ENCODE data around the gene PMIS2.

Gene PMIS2

GRCh38 chr19:35563207-35563829, 22.7 kb upstream of the PMIS2 start, which contains the start of gene ATP4A:
TSS of gene ATP4A (minus strand) at chr19:35563658. CDS start at chr19:35563629, 29 bp downstream.
- no CpG with 5 or more reads among the region's 15 CpGs for WGBS (ENCODE audit: extremely low coverage, insufficient coverage, insufficient read length)

GRCh38 chr19:35565016-35565856, 20.7 kb upstream of the PMIS2 start:
- H3K27ac ChIP-seq (ENCODE audit: low read depth, low read length): no peak overlapping the region
- no peak overlapping the region for H4K8ac ChIP-seq (ENCODE audit: low read depth, low read length)

More at GRCh38 chr19:35563207-35563829, 22.7 kb upstream of the PMIS2 start, which contains the start of gene ATP4A:
- H3K23ac ChIP-seq (ENCODE audit: low read length): no peak within 1 kb of the TSS
- no peak within 1 kb of the TSS for H4K12ac ChIP-seq (ENCODE audit: low read depth, low read length)
- H3K79me1 ChIP-seq (ENCODE audit: low read length): no peaks in the 10 kb centered on the region
- no peak within 1 kb of the TSS for H4K8ac ChIP-seq (ENCODE audit: low read depth, low read length)
- DNase-seq: no peak
- no peak within 1 kb of the TSS for H3K4ac ChIP-seq (ENCODE audit: low read depth, low read length)
- peaks cover 5% of the 10 kb centered on the region for H3K9me3 ChIP-seq (ENCODE audit: insufficient read depth, low read depth, low read length)
- no peak within 1 kb of the TSS for H4K91ac ChIP-seq (ENCODE audit: low read depth, low read length)
- H3K9ac ChIP-seq (ENCODE audit: low read length): no peak within 1 kb of the TSS
- H3K36me3 ChIP-seq (ENCODE audit: control insufficient read depth in 1 of 2, insufficient read depth in 2 of 2, low read length in 2 of 2): no peaks in the 10 kb centered on the region
- no peak within 1 kb of the TSS for H3K27ac ChIP-seq (ENCODE audit: low read depth, low read length)
- H3K4me1 ChIP-seq (ENCODE audit: control insufficient read depth in 1 of 2, insufficient read depth in 2 of 2, low read length in 2 of 2): no peaks in the 10 kb centered on the region
- H2BK5ac ChIP-seq (ENCODE audit: low read depth, low read length, poor library complexity): no peak within 1 kb of the TSS
- no peak within 1 kb of the TSS for H2AFZ ChIP-seq (ENCODE audit: insufficient read depth, low read length, poor library complexity)
- no peak within 1 kb of the TSS for H2AK5ac ChIP-seq (ENCODE audit: low read length)
- H3K27me3 ChIP-seq (ENCODE audit: insufficient read depth, low read length): peaks cover 8% of the 10 kb centered on the region
- H2BK120ac ChIP-seq (ENCODE audit: insufficient read depth, low read length, poor library complexity): no peak within 1 kb of the TSS
- no peak within 1 kb of the TSS for H3K4me2 ChIP-seq (ENCODE audit: low read length)
- no peak within 1 kb of the TSS for H2BK12ac ChIP-seq (ENCODE audit: low read length)
- no peak within 1 kb of the TSS for H3K18ac ChIP-seq (ENCODE audit: low read length)
- no peaks in the 10 kb centered on the region for H3K79me2 ChIP-seq (ENCODE audit: control insufficient read depth, insufficient read depth, low read length, poor library complexity)
- H3K4me3 ChIP-seq (ENCODE audit: low read depth, low read length): no peak within 1 kb of the TSS
- no peak within 1 kb of the TSS for H3K14ac ChIP-seq (ENCODE audit: low read length)

GRCh38 chr19:35566738-35567137, 19.2 kb upstream of the PMIS2 start:
- H3K4me1 ChIP-seq (ENCODE audit: control insufficient read depth in 1 of 2, insufficient read depth in 2 of 2, low read length in 2 of 2): no peaks in the 10 kb centered on the region
- no peaks in the 10 kb centered on the region for H3K79me1 ChIP-seq (ENCODE audit: low read length)
- H2BK5ac ChIP-seq (ENCODE audit: low read depth, low read length, poor library complexity): no peak overlapping the region
- no peak overlapping the region for H2AFZ ChIP-seq (ENCODE audit: insufficient read depth, low read length, poor library complexity)
- no CpG with 5 or more reads among the region's 7 CpGs for WGBS (ENCODE audit: extremely low coverage, insufficient coverage, insufficient read length)
- no peaks in the 10 kb centered on the region for H3K27me3 ChIP-seq (ENCODE audit: insufficient read depth, low read length)
- H3K79me2 ChIP-seq (ENCODE audit: control insufficient read depth, insufficient read depth, low read length, poor library complexity): no peaks in the 10 kb centered on the region
- no peaks in the 10 kb centered on the region for H3K36me3 ChIP-seq (ENCODE audit: control insufficient read depth in 1 of 2, insufficient read depth in 2 of 2, low read length in 2 of 2)
- no peak for DNase-seq
- no peak overlapping the region for H4K12ac ChIP-seq (ENCODE audit: low read depth, low read length)
- H4K91ac ChIP-seq (ENCODE audit: low read depth, low read length): no peak overlapping the region
- H3K9me3 ChIP-seq (ENCODE audit: insufficient read depth, low read depth, low read length): peaks cover 2% of the 10 kb centered on the region
- no peak overlapping the region for H3K14ac ChIP-seq (ENCODE audit: low read length)
- no peak overlapping the region for H3K9ac ChIP-seq (ENCODE audit: low read length)
- H2BK12ac ChIP-seq (ENCODE audit: low read length): no peak overlapping the region
- H3K27ac ChIP-seq (ENCODE audit: low read depth, low read length): no peak overlapping the region
- no peak overlapping the region for H2BK120ac ChIP-seq (ENCODE audit: insufficient read depth, low read length, poor library complexity)
- H2AK5ac ChIP-seq (ENCODE audit: low read length): no peak overlapping the region
- no peak overlapping the region for H3K23ac ChIP-seq (ENCODE audit: low read length)
- H3K4me2 ChIP-seq (ENCODE audit: low read length): no peak overlapping the region
- no peak overlapping the region for H3K18ac ChIP-seq (ENCODE audit: low read length)
- no peak overlapping the region for H3K4ac ChIP-seq (ENCODE audit: low read depth, low read length)
- H3K4me3 ChIP-seq (ENCODE audit: low read depth, low read length): no peak overlapping the region
- no peak overlapping the region for H4K8ac ChIP-seq (ENCODE audit: low read depth, low read length)

More at GRCh38 chr19:35565016-35565856, 20.7 kb upstream of the PMIS2 start:
- Histone ChIP-seq H3K9me3 (ENCODE audit: insufficient read depth, low read depth, low read length) (no peaks in the 10 kb centered on the region), H3K4me3 (ENCODE audit: low read depth, low read length) (no peak overlapping the region), H2BK5ac (ENCODE audit: low read depth, low read length, poor library complexity) (no peak overlapping the region), H4K12ac (ENCODE audit: low read depth, low read length) (no peak overlapping the region), H3K18ac (ENCODE audit: low read length) (no peak overlapping the region), H3K14ac (ENCODE audit: low read length) (no peak overlapping the region), H2BK12ac (ENCODE audit: low read length) (no peak overlapping the region), H2AFZ (ENCODE audit: insufficient read depth, low read length, poor library complexity) (no peak overlapping the region), H3K23ac (ENCODE audit: low read length) (no peak overlapping the region), H4K91ac (ENCODE audit: low read depth, low read length) (no peak overlapping the region), H3K4me2 (ENCODE audit: low read length) (no peak overlapping the region), H3K79me2 (ENCODE audit: control insufficient read depth, insufficient read depth, low read length, poor library complexity) (no peaks in the 10 kb centered on the region), H3K9ac (ENCODE audit: low read length) (no peak overlapping the region), H3K4ac (ENCODE audit: low read depth, low read length) (no peak overlapping the region), H2AK5ac (ENCODE audit: low read length) (no peak overlapping the region), H3K27me3 (ENCODE audit: insufficient read depth, low read length) (no peaks in the 10 kb centered on the region), H3K4me1 (ENCODE audit: control insufficient read depth in 1 of 2, insufficient read depth in 2 of 2, low read length in 2 of 2) (no peaks in the 10 kb centered on the region), H2BK120ac (ENCODE audit: insufficient read depth, low read length, poor library complexity) (no peak overlapping the region), H3K36me3 (ENCODE audit: control insufficient read depth in 1 of 2, insufficient read depth in 2 of 2, low read length in 2 of 2) (no peaks in the 10 kb centered on the region), H3K79me1 (ENCODE audit: low read length) (no peaks in the 10 kb centered on the region)
- WGBS (ENCODE audit: extremely low coverage, insufficient coverage, insufficient read length): no CpG with 5 or more reads among the region's 12 CpGs
- no peak for DNase-seq

- DNase-seq: no peak
- H3K79me1 ChIP-seq (ENCODE audit: low read length): no peaks in the 10 kb centered on the region
- H4K8ac ChIP-seq (ENCODE audit: low read depth, low read length): no peak overlapping the region
- H3K9me3 ChIP-seq (ENCODE audit: insufficient read depth, low read depth, low read length): peaks cover 2% of the 10 kb centered on the region
- H3K4me1 ChIP-seq (ENCODE audit: control insufficient read depth in 1 of 2, insufficient read depth in 2 of 2, low read length in 2 of 2): no peaks in the 10 kb centered on the region
- no peaks in the 10 kb centered on the region for H3K36me3 ChIP-seq (ENCODE audit: control insufficient read depth in 1 of 2, insufficient read depth in 2 of 2, low read length in 2 of 2)
- H3K18ac ChIP-seq (ENCODE audit: low read length): no peak overlapping the region
- H3K27me3 ChIP-seq (ENCODE audit: insufficient read depth, low read length): no peaks in the 10 kb centered on the region
- no peak overlapping the region for H2BK5ac ChIP-seq (ENCODE audit: low read depth, low read length, poor library complexity)
- H3K27ac ChIP-seq (ENCODE audit: low read depth, low read length): no peak overlapping the region
- H3K4me3 ChIP-seq (ENCODE audit: low read depth, low read length): no peak overlapping the region
- no peaks in the 10 kb centered on the region for H3K79me2 ChIP-seq (ENCODE audit: control insufficient read depth, insufficient read depth, low read length, poor library complexity)
- no peak overlapping the region for H3K23ac ChIP-seq (ENCODE audit: low read length)
- no peak overlapping the region for H2BK12ac ChIP-seq (ENCODE audit: low read length)
- H4K91ac ChIP-seq (ENCODE audit: low read depth, low read length): no peak overlapping the region
- no peak overlapping the region for H2AK5ac ChIP-seq (ENCODE audit: low read length)
- H2AFZ ChIP-seq (ENCODE audit: insufficient read depth, low read length, poor library complexity): no peak overlapping the region
- no peak overlapping the region for H4K12ac ChIP-seq (ENCODE audit: low read depth, low read length)
- H2BK120ac ChIP-seq (ENCODE audit: insufficient read depth, low read length, poor library complexity): no peak overlapping the region
- H3K14ac ChIP-seq (ENCODE audit: low read length): no peak overlapping the region
- H3K4ac ChIP-seq (ENCODE audit: low read depth, low read length): no peak overlapping the region
- H3K4me2 ChIP-seq (ENCODE audit: low read length): no peak overlapping the region
- no peak overlapping the region for H3K9ac ChIP-seq (ENCODE audit: low read length)
- no CpG with 5 or more reads among the region's 5 CpGs for WGBS (ENCODE audit: extremely low coverage, insufficient coverage, insufficient read length)
Observed at GRCh38 chr19:35569281-35569781, 16.6 kb upstream of the PMIS2 start.

All from trophoblast cell (in vitro differentiated cells and primary cell).